ENCODE measurements around the gene GALNT17.

The GALNT17 gene

DNA sequence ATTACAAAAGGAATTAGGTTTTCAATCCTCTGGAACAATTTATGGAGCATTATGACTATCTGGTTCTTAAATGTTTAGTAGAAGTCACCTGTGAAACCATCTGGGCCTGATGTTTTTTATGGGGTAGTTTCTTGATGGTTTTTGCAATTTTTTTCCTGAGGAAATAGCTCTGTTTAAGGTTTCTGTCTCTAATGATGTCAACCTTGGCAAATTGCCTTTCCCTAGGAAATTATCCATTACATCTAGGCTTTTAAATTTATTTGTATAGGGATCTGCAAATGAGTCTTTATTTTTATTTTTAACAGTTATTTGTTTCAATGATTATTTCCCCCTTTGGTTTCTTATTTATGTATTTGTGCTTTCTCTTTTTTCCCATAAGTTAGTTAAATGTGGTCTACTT lies 222.8 kb downstream of the GALNT17 start:
- Histone ChIP-seq H3K9ac (no peak overlapping the region), H3K9me3 (replicated peaks in 1 of 11) (peaks cover 26 to 59% (median 39%) of the 10 kb centered on the region in 11 experiments), H3K27me3 (no peaks in the 10 kb centered on the region), H3K4me2 (no peak overlapping the region), H3K4me3 (no peak overlapping the region), H3K27ac (no peak overlapping the region), H3K4me1 (no peaks in the 10 kb centered on the region), H4K20me1 (no peaks in the 10 kb centered on the region), H3K36me3 (no peaks in the 10 kb centered on the region)
- TF ChIP-seq Cebpa-rat (IDR thresholded peaks at IDR 0.05): no peak

DNA sequence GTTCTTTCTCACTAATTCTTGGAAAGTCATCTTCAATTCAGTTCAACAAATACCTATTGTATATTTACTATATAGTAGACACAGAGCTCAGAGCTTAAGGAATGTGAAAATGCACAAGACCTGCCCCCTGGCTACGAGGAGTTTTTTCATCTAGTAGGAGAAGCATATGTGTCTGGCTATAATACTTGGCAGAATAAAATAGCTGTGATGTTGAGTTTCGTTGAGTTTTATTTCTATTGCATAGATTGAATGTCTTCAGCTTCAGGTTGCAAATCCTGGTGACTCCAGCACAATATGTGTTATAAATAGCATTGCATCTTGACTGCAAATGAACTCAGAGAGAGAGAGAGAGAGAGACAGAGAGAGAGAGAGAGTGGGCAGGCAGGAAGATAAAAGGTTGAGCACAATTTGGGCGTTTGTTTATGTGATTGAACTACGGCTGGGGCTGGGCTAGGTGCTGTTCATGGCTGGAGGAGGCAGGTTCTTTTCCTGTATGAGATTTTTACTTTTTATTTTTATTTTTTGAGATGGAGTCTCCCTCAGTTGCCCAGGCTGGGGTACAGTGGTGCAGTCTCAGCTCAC lies 229.6 kb downstream of the GALNT17 start:
- Histone ChIP-seq H3K27me3 (no peaks in the 10 kb centered on the region), H3K4me1 (no peaks in the 10 kb centered on the region), H3K4me2 (no peak overlapping the region), H3K27ac (no peak overlapping the region), H3K36me3 (no peaks in the 10 kb centered on the region), H3K9me3 (replicated peaks in 1 of 11) (peaks cover 22 to 41% (median 32%) of the 10 kb centered on the region in 11 experiments), H4K20me1 (no peaks in the 10 kb centered on the region), H3K4me3 (no peak overlapping the region), H3K9ac (no peak overlapping the region)
- no peak for TF ChIP-seq Cebpa-rat (IDR thresholded peaks at IDR 0.05)

DNA sequence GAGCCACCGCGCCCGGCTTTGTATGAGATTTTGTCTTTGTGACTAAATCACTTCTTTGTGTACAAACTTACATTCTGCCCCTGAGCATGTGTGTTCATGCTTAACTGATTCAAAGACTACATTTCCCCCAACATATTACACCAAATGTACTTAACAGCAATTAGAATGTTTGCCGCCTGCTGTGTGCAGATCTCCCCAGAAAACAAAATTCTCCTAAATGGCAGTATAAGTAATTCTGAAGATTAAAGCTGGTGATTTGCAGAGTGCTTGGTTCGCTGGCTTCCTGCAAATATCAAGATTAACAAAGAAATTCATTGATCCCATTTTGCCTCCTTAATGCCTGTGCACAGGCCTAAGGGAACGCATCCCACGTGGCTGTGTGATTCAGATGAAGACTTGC lies 230.3 kb downstream of the GALNT17 start:
- Histone ChIP-seq H3K27ac (no peak overlapping the region), H4K20me1 (no peaks in the 10 kb centered on the region), H3K4me2 (no peak overlapping the region), H3K36me3 (no peaks in the 10 kb centered on the region), H3K4me1 (no peaks in the 10 kb centered on the region), H3K27me3 (no peaks in the 10 kb centered on the region), H3K9ac (no peak overlapping the region), H3K9me3 (replicated peaks in 1 of 11) (peaks cover 22 to 34% (median 27%) of the 10 kb centered on the region in 11 experiments), H3K4me3 (no peak overlapping the region)
- TF ChIP-seq Cebpa-rat (IDR thresholded peaks at IDR 0.05): no peak

DNA sequence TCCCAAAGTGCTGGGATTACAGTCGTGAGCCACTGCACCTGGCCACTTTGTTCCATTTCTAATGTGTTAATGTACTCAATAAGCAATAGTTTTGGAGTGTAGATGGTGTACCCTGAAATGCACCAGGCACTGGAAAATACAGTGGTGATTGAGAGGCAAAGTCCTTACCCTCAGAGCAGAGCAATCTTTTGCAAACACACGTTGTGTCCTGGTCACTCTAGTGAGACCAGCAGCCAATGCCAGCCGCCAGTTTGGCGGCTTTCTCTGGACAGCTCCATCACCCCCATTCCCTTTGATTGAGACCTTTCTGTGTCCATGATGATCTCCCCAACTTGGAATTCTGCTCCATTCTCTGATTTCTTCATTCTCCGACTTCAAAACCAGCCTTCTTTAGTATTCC lies 231.3 kb downstream of the GALNT17 start:
- Histone ChIP-seq H3K4me3 (no peak overlapping the region), H3K27ac (no peak overlapping the region), H3K4me1 (no peaks in the 10 kb centered on the region), H3K4me2 (no peak overlapping the region), H3K27me3 (no peaks in the 10 kb centered on the region), H3K9ac (no peak overlapping the region), H4K20me1 (no peaks in the 10 kb centered on the region), H3K36me3 (no peaks in the 10 kb centered on the region), H3K9me3 (replicated peaks in 1 of 11) (peaks cover 13 to 24% (median 17%) of the 10 kb centered on the region in 11 experiments; a peak in 21 of 22 replicates)
- TF ChIP-seq Cebpa-rat (IDR thresholded peaks at IDR 0.05): no peak

DNA sequence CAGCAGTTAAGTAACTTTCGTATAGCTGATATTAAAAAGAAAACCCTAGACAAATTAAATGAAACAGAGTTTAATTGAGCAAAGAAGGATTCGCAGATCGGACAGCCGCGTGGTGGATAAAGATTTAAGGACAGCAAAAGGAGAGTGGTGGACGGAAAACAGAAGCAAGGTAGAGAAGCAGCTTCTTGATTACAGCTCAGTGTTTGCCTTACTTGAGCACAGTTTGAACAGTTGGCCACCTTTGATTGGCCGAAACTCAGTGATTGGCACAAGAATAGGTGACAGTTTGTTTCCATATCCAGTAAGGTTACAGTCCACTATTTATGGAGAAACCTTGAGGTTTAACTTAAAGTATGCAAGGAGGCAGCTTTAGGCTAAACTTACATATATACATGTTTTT lies 231.7 kb downstream of the GALNT17 start:
- Histone ChIP-seq H4K20me1 (no peaks in the 10 kb centered on the region), H3K4me3 (no peak overlapping the region), H3K27ac (no peak overlapping the region), H3K4me2 (no peak overlapping the region), H3K4me1 (no peaks in the 10 kb centered on the region), H3K27me3 (no peaks in the 10 kb centered on the region), H3K36me3 (no peaks in the 10 kb centered on the region), H3K9me3 (replicated peaks in 1 of 11) (peaks cover 10 to 20% (median 13%) of the 10 kb centered on the region in 11 experiments; a peak in 21 of 22 replicates), H3K9ac (no peak overlapping the region)
- TF ChIP-seq Cebpa-rat (IDR thresholded peaks at IDR 0.05): no peak

DNA sequence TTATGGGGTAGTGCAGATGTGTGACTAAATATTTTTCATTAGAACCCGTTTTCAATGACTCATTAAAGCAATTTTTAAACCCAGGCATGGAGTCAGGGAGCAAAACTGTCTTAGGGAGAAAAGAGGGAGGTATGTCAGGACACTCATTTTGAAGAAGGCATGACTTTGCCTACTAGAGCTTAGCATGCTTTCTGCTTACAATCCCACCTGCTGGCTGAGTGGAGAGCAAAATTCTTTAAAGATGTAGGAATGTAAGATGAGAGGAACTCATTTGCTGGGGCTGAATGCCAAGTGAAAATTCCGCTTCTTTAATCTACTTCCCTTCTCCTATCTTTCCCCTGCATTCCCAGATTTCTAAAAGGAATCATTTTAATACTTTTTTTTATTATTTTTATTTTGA lies 232.6 kb downstream of the GALNT17 start:
- Histone ChIP-seq H3K4me2 (no peak overlapping the region), H3K4me3 (no peak overlapping the region), H3K27me3 (no peaks in the 10 kb centered on the region), H3K9ac (no peak overlapping the region), H3K27ac (no peak overlapping the region), H3K36me3 (no peaks in the 10 kb centered on the region), H3K4me1 (no peaks in the 10 kb centered on the region), H4K20me1 (no peaks in the 10 kb centered on the region), H3K9me3 (replicated peaks in 1 of 11) (peaks cover under 1 to 11% (median 4%) of the 10 kb centered on the region in 11 experiments; a peak in 16 of 22 replicates)
- no peak for TF ChIP-seq Cebpa-rat (IDR thresholded peaks at IDR 0.05)

DNA sequence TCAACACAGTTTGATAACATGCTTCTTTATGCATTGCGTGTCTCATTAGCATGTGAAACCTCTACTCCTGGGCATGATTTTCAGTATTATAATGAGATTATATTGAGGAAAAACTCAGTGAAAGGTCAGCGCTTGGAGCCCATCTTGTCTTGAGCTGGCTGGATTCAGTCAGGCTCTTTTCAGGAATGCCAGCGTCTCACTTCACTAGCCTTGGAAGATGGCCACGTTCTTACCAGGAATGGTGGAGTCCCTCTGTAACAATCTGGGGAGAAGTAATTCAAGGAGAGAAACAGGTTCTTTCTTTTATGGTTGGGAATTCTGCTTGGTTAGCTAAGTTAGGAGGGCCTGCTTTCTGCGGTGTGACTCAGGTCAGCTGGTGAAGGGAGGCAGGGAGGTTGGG lies 241.0 kb downstream of the GALNT17 start:
- Histone ChIP-seq H3K4me3 (no peak overlapping the region), H3K36me3 (0 out of 22 replicates have a peak, but pooled peaks cover 0 to 3% (median 0%) of the 10 kb centered on the region in 11 experiments), H3K9me3 (replicated peaks in 1 of 11) (peaks cover 34 to 53% (median 45%) of the 10 kb centered on the region in 11 experiments), H3K27me3 (no peaks in the 10 kb centered on the region), H3K4me2 (no peak overlapping the region), H3K9ac (no peak overlapping the region), H3K4me1 (no peaks in the 10 kb centered on the region), H4K20me1 (no peaks in the 10 kb centered on the region), H3K27ac (no peak overlapping the region)
- no peak for TF ChIP-seq Cebpa-rat (IDR thresholded peaks at IDR 0.05)

DNA sequence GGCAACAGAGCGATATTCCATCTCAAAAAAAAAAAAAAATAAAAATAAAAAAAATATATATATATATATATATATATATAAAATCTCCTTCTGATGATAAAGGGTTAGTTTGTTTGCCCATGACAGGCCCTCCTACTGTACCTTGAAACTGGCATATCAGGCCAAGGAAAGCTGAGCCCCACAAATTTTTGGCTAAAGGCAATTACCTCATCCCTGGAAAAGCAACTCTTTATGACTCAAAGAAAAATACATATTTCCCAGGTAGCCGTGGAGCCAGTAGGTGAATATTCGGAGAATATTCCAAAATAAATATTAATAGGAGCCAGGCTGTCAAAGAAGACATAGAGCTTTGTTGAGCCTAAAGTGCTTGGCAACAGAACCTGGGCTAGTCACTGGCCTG lies 245.1 kb downstream of the GALNT17 start:
- Histone ChIP-seq H3K36me3 (0 out of 22 replicates have a peak, but pooled peaks cover 0 to 3% (median 0%) of the 10 kb centered on the region in 11 experiments), H4K20me1 (no peaks in the 10 kb centered on the region), H3K9ac (no peak overlapping the region), H3K9me3 (replicated peaks in 1 of 11) (peaks cover 54 to 84% (median 66%) of the 10 kb centered on the region in 11 experiments), H3K4me3 (no peak overlapping the region), H3K4me1 (no peaks in the 10 kb centered on the region), H3K27ac (no peak overlapping the region), H3K4me2 (no peak overlapping the region), H3K27me3 (no peaks in the 10 kb centered on the region)
- no peak for TF ChIP-seq Cebpa-rat (IDR thresholded peaks at IDR 0.05)

DNA sequence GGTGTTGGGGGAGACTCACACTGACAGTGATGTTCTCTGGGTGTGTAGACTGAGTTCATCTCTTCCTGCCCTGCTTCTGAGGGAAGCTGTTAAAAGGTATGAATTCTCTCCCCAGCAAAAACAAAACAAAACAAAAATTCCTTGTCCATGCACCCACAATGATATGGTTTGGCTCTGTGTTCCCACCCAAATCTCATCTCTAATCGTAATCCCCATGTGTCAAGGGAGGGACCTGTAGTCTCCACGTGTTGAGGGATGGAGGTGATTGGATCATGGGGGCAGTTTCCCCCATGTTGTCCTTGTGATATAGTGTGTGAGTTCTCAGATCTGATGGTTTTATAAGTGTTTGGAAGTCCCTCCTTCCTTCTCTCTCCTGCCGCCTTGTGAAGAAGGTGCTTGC lies 245.5 kb downstream of the GALNT17 start:
- H3K4me2 ChIP-seq: no peak overlapping the region
- TF ChIP-seq Cebpa-rat (IDR thresholded peaks at IDR 0.05): no peak
- H3K27me3 ChIP-seq: no peaks in the 10 kb centered on the region
- no peaks in the 10 kb centered on the region for H3K4me1 ChIP-seq
- no peaks in the 10 kb centered on the region for H4K20me1 ChIP-seq
- H3K9ac ChIP-seq: no peak overlapping the region
- H3K4me3 ChIP-seq: no peak overlapping the region
- H3K36me3 ChIP-seq: 0 out of 22 replicates have a peak, but pooled peaks cover 0 to 3% (median 0%) of the 10 kb centered on the region in 11 experiments
- no peak overlapping the region for H3K27ac ChIP-seq
- peaks cover 54 to 83% (median 65%) of the 10 kb centered on the region in 11 experiments for H3K9me3 ChIP-seq (replicated peaks in 1 of 11)

DNA sequence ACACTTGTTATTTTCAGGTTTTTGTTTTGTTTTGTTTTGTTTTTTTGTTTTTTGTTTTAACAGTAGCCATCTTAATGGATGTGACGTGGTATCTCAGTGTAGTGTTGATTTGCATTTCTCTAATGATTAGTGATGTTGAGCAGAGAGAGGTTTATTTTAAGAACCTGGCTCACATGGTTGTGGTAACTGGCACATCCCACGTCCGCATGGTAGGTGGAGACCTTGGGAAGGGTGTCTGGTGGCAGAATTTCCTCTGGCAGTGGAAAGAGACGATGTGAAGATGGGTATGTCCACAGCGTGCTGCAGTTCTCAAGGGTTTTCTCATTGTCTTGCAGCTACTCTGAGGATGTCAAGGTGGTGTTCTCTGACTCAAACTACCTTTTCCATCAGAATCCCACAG lies 252.2 kb downstream of the GALNT17 start:
- Histone ChIP-seq H3K27me3 (no peaks in the 10 kb centered on the region), H3K36me3 (no peaks in the 10 kb centered on the region), H3K9me3 (replicated peaks in 1 of 11) (peaks cover 8 to 28% (median 10%) of the 10 kb centered on the region in 11 experiments; a peak in 20 of 22 replicates), H3K4me3 (no peak overlapping the region), H3K4me1 (no peaks in the 10 kb centered on the region), H3K9ac (no peak overlapping the region), H3K4me2 (no peak overlapping the region), H4K20me1 (no peaks in the 10 kb centered on the region), H3K27ac (no peak overlapping the region)
- no peak for TF ChIP-seq Cebpa-rat (IDR thresholded peaks at IDR 0.05)

Measured in BLaER1 treated with 17β-estradiol and CSF1 and Interleukin-3, amounts not matched to agents 10 nM and 100 nM (cell line).